Breast epithelium (tissue), 3 donors: Measurements from ENCODE around the gene MACC1.
"Not testable (repeated sequence)": the region's sequence is repeated elsewhere in the genome, so short reads cannot be mapped to it uniquely, and the experiment has no call there.

Source experiments
- POLR2A ChIP-seq: fragments of 450-650 bp; IDR thresholded peaks from one replicate; pipeline ENCODE4 v1.6.1; 2016; ENCODE audit warnings: antibody characterized with exemption, mild to moderate bottlenecking, moderate library complexity
- TF ChIP-seq, protein P1 (sequence below), 3 donors: fragments of 450-650 bp; IDR thresholded peaks; one replicate each; pipeline ENCODE4 v1.5.1; 2016 to 2017; ENCODE audit warnings: antibody characterized with exemption in 3 of 3, mild to moderate bottlenecking in 3 of 3, moderate library complexity in 3 of 3

DNA sequence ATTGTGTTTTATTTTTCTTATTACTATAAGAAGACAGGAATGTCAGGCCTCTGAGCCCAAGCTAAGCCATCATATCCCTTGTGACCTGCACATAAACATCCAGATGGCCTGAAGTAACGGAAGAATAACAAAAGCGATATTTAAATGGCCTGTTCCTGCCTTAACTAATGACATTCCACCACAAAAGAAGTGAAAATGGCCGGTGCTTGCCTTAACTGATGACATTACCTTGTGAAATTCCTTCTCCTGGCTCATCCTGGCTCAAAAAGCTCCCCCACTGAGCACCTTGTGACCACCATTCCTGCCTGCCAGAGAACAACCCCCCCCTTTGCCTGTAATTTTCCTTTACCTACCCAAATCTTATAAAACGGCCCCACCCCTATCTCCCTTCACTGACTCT, 91.1 kb downstream of the MACC1 start:
- TF ChIP-seq, protein P1, sequence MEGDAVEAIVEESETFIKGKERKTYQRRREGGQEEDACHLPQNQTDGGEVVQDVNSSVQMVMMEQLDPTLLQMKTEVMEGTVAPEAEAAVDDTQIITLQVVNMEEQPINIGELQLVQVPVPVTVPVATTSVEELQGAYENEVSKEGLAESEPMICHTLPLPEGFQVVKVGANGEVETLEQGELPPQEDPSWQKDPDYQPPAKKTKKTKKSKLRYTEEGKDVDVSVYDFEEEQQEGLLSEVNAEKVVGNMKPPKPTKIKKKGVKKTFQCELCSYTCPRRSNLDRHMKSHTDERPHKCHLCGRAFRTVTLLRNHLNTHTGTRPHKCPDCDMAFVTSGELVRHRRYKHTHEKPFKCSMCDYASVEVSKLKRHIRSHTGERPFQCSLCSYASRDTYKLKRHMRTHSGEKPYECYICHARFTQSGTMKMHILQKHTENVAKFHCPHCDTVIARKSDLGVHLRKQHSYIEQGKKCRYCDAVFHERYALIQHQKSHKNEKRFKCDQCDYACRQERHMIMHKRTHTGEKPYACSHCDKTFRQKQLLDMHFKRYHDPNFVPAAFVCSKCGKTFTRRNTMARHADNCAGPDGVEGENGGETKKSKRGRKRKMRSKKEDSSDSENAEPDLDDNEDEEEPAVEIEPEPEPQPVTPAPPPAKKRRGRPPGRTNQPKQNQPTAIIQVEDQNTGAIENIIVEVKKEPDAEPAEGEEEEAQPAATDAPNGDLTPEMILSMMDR (IDR thresholded peaks at IDR 0.05), result not testable (repeated sequence)
- not testable (repeated sequence) for TF ChIP-seq POLR2A
